HK-2 (cell line): ENCODE measurements around the gene KCND3.

Experiments
- DNase-seq: peaks from one replicate; pipeline ENCODE4 v3.0.0-alpha.2; 2018; ENCODE audit not compliant: unreplicated experiment

Gene KCND3

GRCh38 chr1:111778066-111778465, 211.4 kb downstream of the KCND3 start:
- DNase-seq = no peak

GRCh38 chr1:111777301-111777700, 212.2 kb downstream of the KCND3 start:
- DNase-seq = no peak

GRCh38 chr1:111776861-111777260, 212.6 kb downstream of the KCND3 start:
- no peak for DNase-seq

GRCh38 chr1:111776391-111776790, 213.1 kb downstream of the KCND3 start:
- DNase-seq = no peak

GRCh38 chr1:111775966-111776365, 213.5 kb downstream of the KCND3 start:
- no peak for DNase-seq

- DNase-seq = no peak
Measured at GRCh38 chr1:111770916-111771315, 218.6 kb downstream of the KCND3 start.

GRCh38 chr1:111769517-111770146, 219.8 kb downstream of the KCND3 start:
- peak; percentile 8 for DNase-seq

- no peak for DNase-seq
Measured at GRCh38 chr1:111768625-111769024, 220.8 kb downstream of the KCND3 start.

GRCh38 chr1:111768023-111768422, 221.4 kb downstream of the KCND3 start:
- no peak for DNase-seq

GRCh38 chr1:111762332-111762731, 227.1 kb downstream of the KCND3 start:
- DNase-seq = no peak

GRCh38 chr1:111761717-111762116, 227.8 kb downstream of the KCND3 start:
- no peak for DNase-seq

- no peak for DNase-seq
Measured at GRCh38 chr1:111758373-111758772, 231.1 kb downstream of the KCND3 start.

- no peak for DNase-seq
Measured at GRCh38 chr1:111756124-111756513, 233.3 kb downstream of the KCND3 start.

GRCh38 chr1:111755331-111756123, 233.9 kb downstream of the KCND3 start, which contains the start of gene DDX20:
Gene DDX20, plus strand, starts transcription at chr1:111755901. Its CDS starts 24 bp downstream, at chr1:111755925.
- DNase-seq = peak; percentile 89

GRCh38 chr1:111754984-111755330, 234.5 kb downstream of the KCND3 start:
- DNase-seq = peak; percentile 46

GRCh38 chr1:111751906-111752575, 237.4 kb downstream of the KCND3 start:
- no peak for DNase-seq

GRCh38 chr1:111750856-111751255, 238.6 kb downstream of the KCND3 start:
- no peak for DNase-seq

- no peak for DNase-seq
Measured at GRCh38 chr1:111749628-111750027, 239.8 kb downstream of the KCND3 start.

- no peak for DNase-seq
Measured at GRCh38 chr1:111747947-111748346, 241.5 kb downstream of the KCND3 start.

- peak; percentile 58 for DNase-seq
Measured at GRCh38 chr1:111747282-111747734, 242.2 kb downstream of the KCND3 start.

- no peak for DNase-seq
Measured at GRCh38 chr1:111746614-111746999, 242.9 kb downstream of the KCND3 start.

GRCh38 chr1:111745675-111746613, 243.5 kb downstream of the KCND3 start:
- DNase-seq = no peak
